H9 (cell line): Measurements from ENCODE around the gene CDK14. TPM values are rescaled to one million over a fixed set of nuclear protein-coding genes. Genes with fewer than 3 reads are reported as not detected.

Experiments used
- DNase-seq: peaks from one replicate; pipeline ENCODE4 v3.0.0-alpha.2; 2017
- H2AFZ ChIP-seq: one replicate; pipeline ENCODE4 v1.6.1; 2013; ENCODE audit warnings: mild to moderate bottlenecking, low read length, control low read depth, moderate library complexity
- H2AK5ac ChIP-seq: 2 replicates; pipeline ENCODE4 v1.6.1; 2013; ENCODE audit warnings: low read length, control low read depth, mixed read lengths; ENCODE audit not compliant: insufficient read length
- H2BK120ac ChIP-seq: one replicate; pipeline ENCODE4 v1.6.1; 2013; ENCODE audit warnings: low read depth, mild to moderate bottlenecking, low read length, control low read depth, inconsistent platforms; ENCODE audit not compliant: poor library complexity, severe bottlenecking
- H2BK12ac ChIP-seq: 2 replicates; pipeline ENCODE4 v1.6.1; 2013; ENCODE audit warnings: low read length, control low read depth, mixed read lengths, low read depth; ENCODE audit not compliant: insufficient read length
- H2BK15ac ChIP-seq: 2 replicates; pipeline ENCODE4 v1.6.1; 2013; ENCODE audit warnings: low read depth, low read length, control low read depth
- H2BK20ac ChIP-seq: one replicate; pipeline ENCODE4 v1.6.1; 2013; ENCODE audit warnings: low read depth, mild to moderate bottlenecking, low read length, control low read depth, inconsistent platforms; ENCODE audit not compliant: poor library complexity, severe bottlenecking
- H2BK5ac ChIP-seq: 2 replicates; pipeline ENCODE4 v1.6.1; 2013; ENCODE audit warnings: low read length, control low read depth, mixed read lengths; ENCODE audit not compliant: insufficient read length
- H3K14ac ChIP-seq: 2 replicates; pipeline ENCODE4 v1.6.1; 2013; ENCODE audit warnings: low read length, control low read depth; ENCODE audit not compliant: insufficient read depth
- H3K18ac ChIP-seq: 2 replicates; pipeline ENCODE4 v1.6.1; 2013; ENCODE audit warnings: low read depth, mild to moderate bottlenecking, mixed read lengths, low read length, control low read depth; ENCODE audit not compliant: insufficient read length
- H3K23ac ChIP-seq: 2 replicates; pipeline ENCODE4 v1.6.1; 2013; ENCODE audit warnings: low read length, control low read depth, mixed read lengths, low read depth; ENCODE audit not compliant: insufficient read length
- H3K23me2 ChIP-seq: 2 replicates; pipeline ENCODE4 v1.6.1; 2013; ENCODE audit warnings: low read depth, mild to moderate bottlenecking, mixed read lengths, low read length, control low read depth; ENCODE audit not compliant: insufficient read length, poor library complexity, severe bottlenecking
- H3K27ac ChIP-seq: 2 replicates; pipeline ENCODE4 v1.5.1; 2013; ENCODE audit warnings: low read length, control low read depth, mixed read lengths, low read depth; ENCODE audit not compliant: insufficient read length
- H3K27me3 ChIP-seq: 2 replicates; pipeline ENCODE4 v1.6.1; 2013; ENCODE audit warnings: low read length, control low read depth, inconsistent platforms; ENCODE audit not compliant: insufficient read depth
- H3K4ac ChIP-seq: 2 replicates; pipeline ENCODE4 v1.6.1; 2013; ENCODE audit warnings: low read depth, mild to moderate bottlenecking, control low read depth, inconsistent platforms, low read length, moderate library complexity
- H3K4me1 ChIP-seq: 2 replicates; pipeline ENCODE4 v1.6.1; 2013; ENCODE audit warnings: low read length, control low read depth, inconsistent platforms; ENCODE audit not compliant: insufficient read depth
- H3K4me2 ChIP-seq: 2 replicates; pipeline ENCODE4 v1.6.1; 2013; ENCODE audit warnings: low read length, control low read depth, mixed read lengths; ENCODE audit not compliant: insufficient read length, insufficient read depth
- H3K56ac ChIP-seq: 2 replicates; pipeline ENCODE4 v1.6.1; 2013; ENCODE audit warnings: low read depth, mild to moderate bottlenecking, mixed read lengths, low read length, control low read depth; ENCODE audit not compliant: insufficient read length
- H3K79me1 ChIP-seq: 2 replicates; pipeline ENCODE4 v1.6.1; 2013; ENCODE audit warnings: low read depth, mild to moderate bottlenecking, moderate library complexity, low read length, control low read depth, inconsistent platforms; ENCODE audit not compliant: insufficient read depth, poor library complexity, severe bottlenecking
- H3K79me2 ChIP-seq: 2 replicates; pipeline ENCODE4 v1.6.1; 2013; ENCODE audit warnings: low read length, control low read depth, inconsistent platforms; ENCODE audit not compliant: insufficient read depth
- H3K9ac ChIP-seq: 2 replicates; pipeline ENCODE4 v1.6.1; 2013; ENCODE audit warnings: low read length, control low read depth, mixed read lengths; ENCODE audit not compliant: insufficient read length; ENCODE audit errors: extremely low read depth
- H3K9me3 ChIP-seq: one replicate; pipeline ENCODE4 v1.6.1; 2013; ENCODE audit warnings: low read depth, low read length, inconsistent platforms; ENCODE audit not compliant: control insufficient read depth
- H3T11ph ChIP-seq: one replicate; pipeline ENCODE4 v1.6.1; 2013; ENCODE audit warnings: mild to moderate bottlenecking, low read length, control low read depth, inconsistent platforms
- H4K20me1 ChIP-seq: one replicate; pipeline ENCODE4 v1.6.1; 2013; ENCODE audit not compliant: control insufficient read depth, insufficient read length, insufficient read depth
- H4K5ac ChIP-seq: 2 replicates; pipeline ENCODE4 v1.6.1; 2013; ENCODE audit warnings: low read depth, mild to moderate bottlenecking, mixed read lengths, low read length, control low read depth; ENCODE audit not compliant: insufficient read length
- H4K8ac ChIP-seq: replicated peaks from 2 replicates; pipeline ENCODE4 v1.6.1; 2013; ENCODE audit warnings: low read length, control low read depth, mixed read lengths, low read depth; ENCODE audit not compliant: insufficient read length
- H4K91ac ChIP-seq: 2 replicates; pipeline ENCODE4 v1.6.1; 2013; ENCODE audit warnings: low read depth, mild to moderate bottlenecking, moderate library complexity, mixed read lengths, low read length, control low read depth; ENCODE audit not compliant: insufficient read length
- H3K27ac Mint-ChIP-seq, 3 experiments: 2 replicates in 2 of 3; 3 replicates in 1 of 3; pipeline ENCODE4 v1.8.0; 2020 to 2021; ENCODE audit warnings: mixed read lengths in 3 of 3, mild to moderate bottlenecking in 1 of 3, moderate library complexity in 1 of 3
- H3K27me3 Mint-ChIP-seq: 2 replicates; pipeline ENCODE4 v1.8.0; 2021; ENCODE audit warnings: low read depth, mild to moderate bottlenecking, moderate library complexity, mixed read lengths
- H3K36me3 Mint-ChIP-seq, 3 experiments: 2 replicates in 2 of 3; 3 replicates in 1 of 3; pipeline ENCODE4 v1.8.0; 2020 to 2021; ENCODE audit warnings: low read depth in 3 of 3, mixed read lengths in 3 of 3; ENCODE audit not compliant: insufficient read depth in 1 of 3
- H3K4me1 Mint-ChIP-seq, 2 experiments: 2 replicates each; pipeline ENCODE4 v1.8.0; 2020; ENCODE audit warnings: mixed read lengths in 2 of 2
- H3K4me3 Mint-ChIP-seq, 2 experiments: 2 replicates in 1 of 2; 3 replicates in 1 of 2; pipeline ENCODE4 v1.8.0; 2020 to 2021; ENCODE audit warnings: mild to moderate bottlenecking in 2 of 2, mixed read lengths in 2 of 2, moderate library complexity in 1 of 2
- H3K9me3 Mint-ChIP-seq, 2 experiments: 2 replicates in 1 of 2; 3 replicates in 1 of 2; pipeline ENCODE4 v1.8.0; 2020; ENCODE audit warnings: mild to moderate bottlenecking in 2 of 2, mixed read lengths in 2 of 2, moderate library complexity in 1 of 2
- WGBS: extraction: QIAGEN DNeasy Blood & Tissue Kit; methylation state at CpG from one replicate; pipeline ENCODE4 v1.1.7; 2013; ENCODE audit warnings: missing lambda C conversion rate, low lambda C conversion rate, mixed read lengths; ENCODE audit not compliant: insufficient read length; ENCODE audit errors: extremely low coverage; 5-methylcytosine and 5-hydroxymethylcytosine counted together
- total RNA-seq: library from RNA; stranded (reverse); gene quantifications from 2 replicates; pipeline ENCODE4 v1.2.1, GENCODE V29; 2021
- TF ChIP-seq, protein P1 (sequence below): fragments of 200-600 bp; sonication (generic); conservative IDR thresholded peaks from 3 replicates; pipeline ENCODE4 v1.8.0; 2021; ENCODE audit warnings: antibody characterized with exemption, mild to moderate bottlenecking

The CDK14 gene
- total RNA-seq, 1 experiment from 2014 or later, result 23.9 TPM

DNA sequence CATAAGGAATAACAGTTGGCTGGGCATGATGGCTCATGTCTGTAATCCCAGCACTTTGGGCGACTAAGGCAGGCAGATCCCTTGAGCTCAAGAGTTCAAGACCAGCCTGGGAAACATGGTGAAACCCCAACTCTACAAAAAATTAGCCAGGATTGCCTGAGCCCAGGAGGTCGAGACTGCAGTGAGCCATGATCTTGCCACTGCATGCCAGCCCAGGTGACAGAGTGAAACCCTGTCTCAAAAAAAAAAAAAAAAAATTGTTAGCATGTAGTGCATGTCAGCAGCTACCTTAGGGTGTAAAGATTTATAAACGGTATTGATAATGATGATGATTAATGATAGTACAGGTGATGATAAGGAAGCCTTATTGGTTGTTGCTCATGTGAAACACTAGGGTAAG lies 336.9 kb downstream of the CDK14 start:
- Histone ChIP-seq H3K79me1 (no peaks in the 10 kb centered on the region), H3K9ac (no peak overlapping the region), H4K8ac (no peak overlapping the region), H3K27ac (no peak overlapping the region), H3K23ac (no peak overlapping the region), H3K4me2 (no peak overlapping the region), H3K27me3 (no peaks in the 10 kb centered on the region), H3K56ac (no peak overlapping the region), H3K4ac (no peak overlapping the region), H4K20me1 (no peaks in the 10 kb centered on the region), H2BK5ac (no peak overlapping the region), H2AFZ (no peak overlapping the region), H3K18ac (no peak overlapping the region), H3T11ph (no peak overlapping the region), H4K5ac (no peak overlapping the region), H2BK20ac (no peak overlapping the region), H3K23me2 (no peaks in the 10 kb centered on the region), H3K14ac (no peak overlapping the region), H2BK15ac (no peak overlapping the region), H2BK12ac (no peak overlapping the region), H2AK5ac (no peak overlapping the region), H3K79me2 (no peaks in the 10 kb centered on the region), H3K4me1 (no peaks in the 10 kb centered on the region), H4K91ac (no peak overlapping the region), H2BK120ac (no peak overlapping the region), H3K9me3 (no peaks in the 10 kb centered on the region)
- no peak for DNase-seq
- Mint-ChIP-seq H3K27ac (no peak overlapping the region), H3K9me3 (no peaks in the 10 kb centered on the region), H3K27me3 (no peaks in the 10 kb centered on the region), H3K4me1 (peaks cover 8% of the 10 kb centered on the region in 2 experiments; a peak in 3 of 4 replicates), H3K4me3 (no peak overlapping the region), H3K36me3 (peaks cover 0 to 6% (median 3%) of the 10 kb centered on the region in 3 experiments; a peak in 2 of 7 replicates)
- no CpG with 5 or more reads among the region's 3 CpGs for WGBS
- TF ChIP-seq, protein P1, sequence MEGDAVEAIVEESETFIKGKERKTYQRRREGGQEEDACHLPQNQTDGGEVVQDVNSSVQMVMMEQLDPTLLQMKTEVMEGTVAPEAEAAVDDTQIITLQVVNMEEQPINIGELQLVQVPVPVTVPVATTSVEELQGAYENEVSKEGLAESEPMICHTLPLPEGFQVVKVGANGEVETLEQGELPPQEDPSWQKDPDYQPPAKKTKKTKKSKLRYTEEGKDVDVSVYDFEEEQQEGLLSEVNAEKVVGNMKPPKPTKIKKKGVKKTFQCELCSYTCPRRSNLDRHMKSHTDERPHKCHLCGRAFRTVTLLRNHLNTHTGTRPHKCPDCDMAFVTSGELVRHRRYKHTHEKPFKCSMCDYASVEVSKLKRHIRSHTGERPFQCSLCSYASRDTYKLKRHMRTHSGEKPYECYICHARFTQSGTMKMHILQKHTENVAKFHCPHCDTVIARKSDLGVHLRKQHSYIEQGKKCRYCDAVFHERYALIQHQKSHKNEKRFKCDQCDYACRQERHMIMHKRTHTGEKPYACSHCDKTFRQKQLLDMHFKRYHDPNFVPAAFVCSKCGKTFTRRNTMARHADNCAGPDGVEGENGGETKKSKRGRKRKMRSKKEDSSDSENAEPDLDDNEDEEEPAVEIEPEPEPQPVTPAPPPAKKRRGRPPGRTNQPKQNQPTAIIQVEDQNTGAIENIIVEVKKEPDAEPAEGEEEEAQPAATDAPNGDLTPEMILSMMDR, result no peak
